ENCODE measurements around the gene CCDC88B. TPM values are rescaled to one million over a fixed set of nuclear protein-coding genes. Genes with fewer than 3 reads are reported as not detected.

The CCDC88B gene
- total and polyA plus RNA-seq, 2 donors (not counting 1 experiment from before 2014, with no cell fraction given), result 0.56 to 3.1 TPM

- Histone ChIP-seq H3K4me3 (replicated peaks in 1 of 4; ENCODE audit: control extremely low read depth in 1 of 4, insufficient read depth in 1 of 4, low read depth in 3 of 4, low read length in 4 of 4) (no peak overlapping the region), H3K9ac (ENCODE audit: insufficient read depth, low read length) (no peak overlapping the region), H3K9me3 (ENCODE audit: control insufficient read depth, insufficient read depth, low read depth, low read length) (no peaks in the 10 kb centered on the region), H4K20me1 (ENCODE audit: control insufficient read depth, extremely low read depth, insufficient read depth, low read length) (no peaks in the 10 kb centered on the region), H3K36me3 (ENCODE audit: control insufficient read depth, insufficient read depth, low read length) (peaks cover 5% of the 10 kb centered on the region), H3K4me1 (ENCODE audit: control insufficient read depth, extremely low read depth, insufficient read depth, low read length) (no peaks in the 10 kb centered on the region), H2AFZ (ENCODE audit: low read length) (no peak overlapping the region), H3K79me2 (ENCODE audit: control insufficient read depth, insufficient read depth, low read length) (no peaks in the 10 kb centered on the region), H3K27ac (ENCODE audit: insufficient read depth, low read length) (no peak overlapping the region), H3K27me3 (ENCODE audit: control insufficient read depth, insufficient read depth, low read length) (no peaks in the 10 kb centered on the region), H3K4me2 (ENCODE audit: extremely low read depth, insufficient read depth, low read length) (no peak overlapping the region)
- DNase-seq (ENCODE audit: low read depth in 2 of 2), result no peak
- no peak for TF ChIP-seq CTCF (conservative IDR thresholded peaks at IDR 0.05 in 1 of 2, IDR thresholded peaks at IDR 0.05 in 1 of 2; ENCODE audit: low read depth in 1 of 2, low read length in 2 of 2)
- no peak for TF ChIP-seq EZH2 (IDR thresholded peaks at IDR 0.05; ENCODE audit: low read length, missing control alignments)
Measured at GRCh38 chr11:64324692-64325469, 15.1 kb upstream of the CCDC88B start.

GRCh38 chr11:64327375-64327774, 12.6 kb upstream of the CCDC88B start:
- H3K4me2 ChIP-seq (ENCODE audit: extremely low read depth, insufficient read depth, low read length), result no peak overlapping the region
- peaks cover 1% of the 10 kb centered on the region for H3K36me3 ChIP-seq (ENCODE audit: control insufficient read depth, insufficient read depth, low read length)
- H2AFZ ChIP-seq (ENCODE audit: low read length), result no peak overlapping the region
- no peak overlapping the region for H3K9ac ChIP-seq (ENCODE audit: insufficient read depth, low read length)
- TF ChIP-seq CTCF (conservative IDR thresholded peaks at IDR 0.05 in 1 of 2, IDR thresholded peaks at IDR 0.05 in 1 of 2; ENCODE audit: low read depth in 1 of 2, low read length in 2 of 2) (no peak), EZH2 (IDR thresholded peaks at IDR 0.05; ENCODE audit: low read length, missing control alignments) (no peak)
- no peak overlapping the region for H3K27ac ChIP-seq (ENCODE audit: insufficient read depth, low read length)
- H3K79me2 ChIP-seq (ENCODE audit: control insufficient read depth, insufficient read depth, low read length), result no peaks in the 10 kb centered on the region
- no peaks in the 10 kb centered on the region for H3K27me3 ChIP-seq (ENCODE audit: control insufficient read depth, insufficient read depth, low read length)
- no peaks in the 10 kb centered on the region for H4K20me1 ChIP-seq (ENCODE audit: control insufficient read depth, extremely low read depth, insufficient read depth, low read length)
- peaks cover 8% of the 10 kb centered on the region for H3K4me1 ChIP-seq (ENCODE audit: control insufficient read depth, extremely low read depth, insufficient read depth, low read length)
- no peak for DNase-seq (ENCODE audit: low read depth in 2 of 2)
- no peak overlapping the region for H3K4me3 ChIP-seq (replicated peaks in 1 of 4; ENCODE audit: control extremely low read depth in 1 of 4, insufficient read depth in 1 of 4, low read depth in 3 of 4, low read length in 4 of 4)
- H3K9me3 ChIP-seq (ENCODE audit: control insufficient read depth, insufficient read depth, low read depth, low read length), result no peaks in the 10 kb centered on the region

DNA sequence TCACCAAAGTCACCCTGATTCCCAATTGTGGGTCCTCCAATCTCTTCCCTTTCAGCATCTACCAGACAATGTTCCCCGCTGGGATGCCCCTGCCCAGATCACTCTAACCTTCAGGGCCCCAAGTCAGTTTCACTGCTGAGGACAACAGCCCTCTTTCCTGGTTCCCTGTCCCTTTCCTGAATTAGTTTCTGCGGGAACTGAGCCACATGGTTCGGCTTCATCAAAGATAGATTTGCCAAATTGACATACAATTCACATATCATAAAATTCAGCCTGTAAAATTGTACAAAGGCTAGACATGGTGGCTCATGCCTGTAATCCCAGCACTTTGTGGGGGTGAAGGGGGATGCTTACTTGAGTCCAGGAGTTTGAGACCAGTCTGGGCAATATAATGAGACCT, 12.0 kb upstream of the CCDC88B start:
- H3K27ac ChIP-seq (ENCODE audit: insufficient read depth, low read length), result no peak overlapping the region
- no peak for DNase-seq (ENCODE audit: low read depth in 2 of 2)
- TF ChIP-seq EZH2 (IDR thresholded peaks at IDR 0.05; ENCODE audit: low read length, missing control alignments) (no peak), CTCF (conservative IDR thresholded peaks at IDR 0.05 in 1 of 2, IDR thresholded peaks at IDR 0.05 in 1 of 2; ENCODE audit: low read depth in 1 of 2, low read length in 2 of 2) (no peak)
- H3K9me3 ChIP-seq (ENCODE audit: control insufficient read depth, insufficient read depth, low read depth, low read length), result no peaks in the 10 kb centered on the region
- H3K27me3 ChIP-seq (ENCODE audit: control insufficient read depth, insufficient read depth, low read length), result no peaks in the 10 kb centered on the region
- no peak overlapping the region for H3K4me3 ChIP-seq (replicated peaks in 1 of 4; ENCODE audit: control extremely low read depth in 1 of 4, insufficient read depth in 1 of 4, low read depth in 3 of 4, low read length in 4 of 4)
- no peak overlapping the region for H2AFZ ChIP-seq (ENCODE audit: low read length)
- H3K9ac ChIP-seq (ENCODE audit: insufficient read depth, low read length), result no peak overlapping the region
- peaks cover 8% of the 10 kb centered on the region for H3K4me1 ChIP-seq (ENCODE audit: control insufficient read depth, extremely low read depth, insufficient read depth, low read length)
- no peak overlapping the region for H3K4me2 ChIP-seq (ENCODE audit: extremely low read depth, insufficient read depth, low read length)
- no peaks in the 10 kb centered on the region for H4K20me1 ChIP-seq (ENCODE audit: control insufficient read depth, extremely low read depth, insufficient read depth, low read length)
- H3K36me3 ChIP-seq (ENCODE audit: control insufficient read depth, insufficient read depth, low read length), result no peaks in the 10 kb centered on the region
- H3K79me2 ChIP-seq (ENCODE audit: control insufficient read depth, insufficient read depth, low read length), result no peaks in the 10 kb centered on the region

Data from fibroblast of lung (primary cell).